Gastroesophageal sphincter (tissue), 3 donors: ENCODE results near the gene AIRE.

Source experiments
- CTCF ChIP-seq, 4 experiments: fragments of 200-600 bp in 2 of 4; fragments of 450-650 bp in 2 of 4; sonication (generic) in 1 of 4; IDR thresholded peaks; one replicate each; pipeline ENCODE4 v1.5.1; 2017 to 2019; ENCODE audit warnings: antibody characterized with exemption in 4 of 4, mild to moderate bottlenecking in 2 of 4, moderate library complexity in 2 of 4
- POLR2A ChIP-seq, 2 donors: fragments of 450-650 bp; IDR thresholded peaks; one replicate each; pipeline ENCODE4 v1.6.1; 2017; ENCODE audit warnings: antibody characterized with exemption in 2 of 2, mild to moderate bottlenecking in 2 of 2, moderate library complexity in 1 of 2
- POLR2AphosphoS5 ChIP-seq: sonication (generic); formaldehyde crosslinking; IDR thresholded peaks from one replicate; pipeline ENCODE4 v1.6.1; 2017; ENCODE audit warnings: antibody characterized with exemption

- no peak for TF ChIP-seq CTCF (IDR thresholded peaks at IDR 0.05)
- no peak for TF ChIP-seq POLR2A (IDR thresholded peaks at IDR 0.05)
- TF ChIP-seq POLR2AphosphoS5, result no peak
Observed at GRCh38 chr21:44316277-44316900, 30.7 kb downstream of the AIRE start.
